GM18517 (cell line): ENCODE results near the gene PRICKLE2.

ENCODE experiments used
- ATAC-seq: cut with Tn5 transposase; IDR thresholded peaks from one replicate; pipeline ENCODE4 v1.9.1; 2021; ENCODE audit warnings: mild to moderate bottlenecking, moderate library complexity; ENCODE audit not compliant: unreplicated experiment

The PRICKLE2 gene

GRCh38 chr3:64195789-64196188 lies 29.5 kb downstream of the PRICKLE2 start:
- ATAC-seq, result no peak

GRCh38 chr3:64191822-64192221 lies 33.4 kb downstream of the PRICKLE2 start:
- ATAC-seq, result no peak

- ATAC-seq, result no peak
Measured at GRCh38 chr3:64190517-64191515, 34.5 kb downstream of the PRICKLE2 start.

GRCh38 chr3:64188810-64189560 lies 36.3 kb downstream of the PRICKLE2 start:
- no peak for ATAC-seq

GRCh38 chr3:64187065-64187959 lies 38.0 kb downstream of the PRICKLE2 start:
- ATAC-seq, result no peak

GRCh38 chr3:64186667-64187064 lies 38.6 kb downstream of the PRICKLE2 start:
- no peak for ATAC-seq

- ATAC-seq, result no peak
Measured at GRCh38 chr3:64185436-64185835, 39.8 kb downstream of the PRICKLE2 start.

GRCh38 chr3:64184621-64185020 lies 40.6 kb downstream of the PRICKLE2 start:
- no peak for ATAC-seq

- ATAC-seq, result no peak
Measured at GRCh38 chr3:64179860-64180259, 45.4 kb downstream of the PRICKLE2 start.

GRCh38 chr3:64179249-64179648 lies 46.0 kb downstream of the PRICKLE2 start:
- no peak for ATAC-seq

GRCh38 chr3:64178419-64178818 lies 46.8 kb downstream of the PRICKLE2 start:
- ATAC-seq, result no peak

GRCh38 chr3:64176461-64176996 lies 48.7 kb downstream of the PRICKLE2 start:
- ATAC-seq, result no peak

- ATAC-seq, result no peak
Measured at GRCh38 chr3:64174328-64174727, 50.9 kb downstream of the PRICKLE2 start.

GRCh38 chr3:64173563-64173962 lies 51.7 kb downstream of the PRICKLE2 start:
- ATAC-seq, result no peak

- ATAC-seq, result no peak
Measured at GRCh38 chr3:64170270-64170669, 55.0 kb downstream of the PRICKLE2 start.

- ATAC-seq, result no peak
Measured at GRCh38 chr3:64167868-64168267, 57.4 kb downstream of the PRICKLE2 start.

- no peak for ATAC-seq
Measured at GRCh38 chr3:64167351-64167750, 57.9 kb downstream of the PRICKLE2 start.

- ATAC-seq, result no peak
Measured at GRCh38 chr3:64166584-64167162, 58.6 kb downstream of the PRICKLE2 start.

- no peak for ATAC-seq
Measured at GRCh38 chr3:64164349-64164748, 60.9 kb downstream of the PRICKLE2 start.

GRCh38 chr3:64163755-64164148 lies 61.5 kb downstream of the PRICKLE2 start:
- ATAC-seq, result no peak
